Raji (cell line): Measurements from ENCODE around the gene PCNT.

Source experiments
- POLR2A ChIP-seq: IDR thresholded peaks from 2 replicates; pipeline ENCODE4 v1.6.1; 2011; ENCODE audit warnings: low read depth, low read length, control low read depth; ENCODE audit not compliant: insufficient read depth

Gene PCNT

GRCh38 chr21:46397211-46397905, 73.4 kb downstream of the PCNT start:
- TF ChIP-seq POLR2A: no peak

GRCh38 chr21:46397993-46398392, 74.0 kb downstream of the PCNT start:
- no peak for TF ChIP-seq POLR2A

GRCh38 chr21:46399129-46399528, 75.2 kb downstream of the PCNT start:
- TF ChIP-seq POLR2A: no peak

- no peak for TF ChIP-seq POLR2A
Measured at GRCh38 chr21:46399686-46400085, 75.7 kb downstream of the PCNT start.

GRCh38 chr21:46401186-46401910, 77.4 kb downstream of the PCNT start:
- no peak for TF ChIP-seq POLR2A

GRCh38 chr21:46402421-46402820, 78.5 kb downstream of the PCNT start:
- TF ChIP-seq POLR2A: no peak

GRCh38 chr21:46404306-46404705, 80.3 kb downstream of the PCNT start:
- TF ChIP-seq POLR2A: no peak

GRCh38 chr21:46406001-46406400, 82.0 kb downstream of the PCNT start:
- TF ChIP-seq POLR2A: no peak

GRCh38 chr21:46409641-46410406, 85.9 kb downstream of the PCNT start:
- no peak for TF ChIP-seq POLR2A

GRCh38 chr21:46410516-46410915, 86.6 kb downstream of the PCNT start:
- no peak for TF ChIP-seq POLR2A

- no peak for TF ChIP-seq POLR2A
Measured at GRCh38 chr21:46411236-46411635, 87.3 kb downstream of the PCNT start.

GRCh38 chr21:46411691-46412090, 87.7 kb downstream of the PCNT start:
- TF ChIP-seq POLR2A: no peak

- no peak for TF ChIP-seq POLR2A
Measured at GRCh38 chr21:46412521-46413364, 88.8 kb downstream of the PCNT start.

- no peak for TF ChIP-seq POLR2A
Measured at GRCh38 chr21:46413365-46413696, 89.4 kb downstream of the PCNT start.

GRCh38 chr21:46414965-46415275, 91.0 kb downstream of the PCNT start:
- no peak for TF ChIP-seq POLR2A
